PC-9 (cell line): ENCODE measurements around the gene KIAA0040. TPM values are rescaled to one million over a fixed set of nuclear protein-coding genes. Genes with fewer than 3 reads are reported as not detected.

Experiments used
- BruUV-seq: library from RNA; stranded (reverse); fragments of 400-500 nt; replicated peaks from 2 replicates; lab custom pipeline; 2021; lab: Mats Ljungman, UMichigan
- CTCF ChIA-PET: fragments of 300-600 bp; sonication (Branson Sonifier 250); formaldehyde crosslinking; loops from one replicate; lab custom pipeline; 2022; ENCODE audit warnings: antibody characterized with exemption; lab: Charles Lee
- POLR2A ChIA-PET: fragments of 300-600 bp; sonication (Branson Sonifier 250); formaldehyde crosslinking; loops from one replicate; lab custom pipeline; 2022; ENCODE audit warnings: antibody characterized with exemption; ENCODE audit not compliant: unreplicated experiment; lab: Charles Lee
- DNase-seq, 2 experiments: peaks; one replicate each; pipeline versions ENCODE4 v3.0.0 to v3.0.0-alpha.2; 2015 to 2022; ENCODE audit warnings: mixed read lengths in 1 of 2
- H2AFZ ChIP-seq: fragments of 200-600 bp; sonication (generic); 2 replicates; pipeline ENCODE4 v1.8.1; 2017; ENCODE audit warnings: antibody characterized with exemption
- H3F3A ChIP-seq: fragments of 200-600 bp; sonication (generic); 2 replicates; pipeline ENCODE4 v1.8.1; 2017; ENCODE audit warnings: antibody characterized with exemption, mild to moderate bottlenecking, low read depth; ENCODE audit not compliant: insufficient read depth
- H3K27ac ChIP-seq: fragments of 200-600 bp; sonication (generic); 2 replicates; pipeline ENCODE4 v1.6.1; 2016; ENCODE audit warnings: mixed run types
- H3K27me3 ChIP-seq: fragments of 200-600 bp; sonication (generic); 2 replicates; pipeline ENCODE4 v1.6.1; 2016; ENCODE audit warnings: low read depth, mixed run types; ENCODE audit not compliant: insufficient read depth
- H3K36me3 ChIP-seq: fragments of 200-600 bp; sonication (generic); 2 replicates; pipeline ENCODE4 v1.6.1; 2016; ENCODE audit warnings: low read depth, mixed run types
- H3K4me1 ChIP-seq: fragments of 200-600 bp; sonication (generic); replicated peaks from 2 replicates; pipeline ENCODE4 v1.6.1; 2016; ENCODE audit warnings: mixed run types; ENCODE audit not compliant: insufficient read depth
- H3K4me2 ChIP-seq: fragments of 200-600 bp; sonication (generic); 2 replicates; pipeline ENCODE4 v1.6.1; 2017; ENCODE audit warnings: mixed run types
- H3K4me3 ChIP-seq: fragments of 200-600 bp; sonication (generic); 2 replicates; pipeline ENCODE4 v1.6.1; 2016; ENCODE audit warnings: mixed run types
- H3K79me2 ChIP-seq: fragments of 200-600 bp; sonication (generic); 2 replicates; pipeline ENCODE4 v1.6.1; 2017; ENCODE audit warnings: low read depth, mixed run types
- H3K9me2 ChIP-seq: fragments of 200-600 bp; sonication (generic); 2 replicates; pipeline ENCODE4 v1.8.1; 2017; ENCODE audit warnings: mild to moderate bottlenecking; ENCODE audit not compliant: insufficient read depth
- H3K9me3 ChIP-seq: fragments of 200-600 bp; sonication (generic); 2 replicates; pipeline ENCODE4 v1.8.1; 2016; ENCODE audit warnings: low read depth; ENCODE audit not compliant: insufficient read depth
- H4K20me1 ChIP-seq: fragments of 200-600 bp; sonication (generic); 2 replicates; pipeline ENCODE4 v1.8.1; 2017; ENCODE audit not compliant: insufficient read depth
- EZH2 ChIP-seq: fragments of 200-600 bp; sonication (generic); IDR thresholded peaks from 2 replicates; pipeline ENCODE4 v1.8.0; 2017; ENCODE audit warnings: antibody characterized with exemption, low read depth
- intact Hi-C: fragments of 100-400 bp; cut with micrococcal nuclease; formaldehyde crosslinking; loops from one replicate; pipeline ENCODE4 v1.10.0; 2022; ENCODE audit not compliant: unreplicated experiment
- total RNA-seq: library from RNA; stranded (reverse); gene quantifications from 2 replicates; pipeline ENCODE4 v1.2.3, GENCODE V29; 2021
- TF ChIP-seq, protein P1 (sequence below): fragments of 200-600 bp; sonication (generic); conservative IDR thresholded peaks from 2 replicates; pipeline ENCODE4 v1.6.1; 2017; ENCODE audit warnings: mixed run types, antibody characterized with exemption, mild to moderate bottlenecking, moderate library complexity

Gene KIAA0040
- total RNA-seq, 1 experiment from 2014 or later, result 8.8 TPM

DNA sequence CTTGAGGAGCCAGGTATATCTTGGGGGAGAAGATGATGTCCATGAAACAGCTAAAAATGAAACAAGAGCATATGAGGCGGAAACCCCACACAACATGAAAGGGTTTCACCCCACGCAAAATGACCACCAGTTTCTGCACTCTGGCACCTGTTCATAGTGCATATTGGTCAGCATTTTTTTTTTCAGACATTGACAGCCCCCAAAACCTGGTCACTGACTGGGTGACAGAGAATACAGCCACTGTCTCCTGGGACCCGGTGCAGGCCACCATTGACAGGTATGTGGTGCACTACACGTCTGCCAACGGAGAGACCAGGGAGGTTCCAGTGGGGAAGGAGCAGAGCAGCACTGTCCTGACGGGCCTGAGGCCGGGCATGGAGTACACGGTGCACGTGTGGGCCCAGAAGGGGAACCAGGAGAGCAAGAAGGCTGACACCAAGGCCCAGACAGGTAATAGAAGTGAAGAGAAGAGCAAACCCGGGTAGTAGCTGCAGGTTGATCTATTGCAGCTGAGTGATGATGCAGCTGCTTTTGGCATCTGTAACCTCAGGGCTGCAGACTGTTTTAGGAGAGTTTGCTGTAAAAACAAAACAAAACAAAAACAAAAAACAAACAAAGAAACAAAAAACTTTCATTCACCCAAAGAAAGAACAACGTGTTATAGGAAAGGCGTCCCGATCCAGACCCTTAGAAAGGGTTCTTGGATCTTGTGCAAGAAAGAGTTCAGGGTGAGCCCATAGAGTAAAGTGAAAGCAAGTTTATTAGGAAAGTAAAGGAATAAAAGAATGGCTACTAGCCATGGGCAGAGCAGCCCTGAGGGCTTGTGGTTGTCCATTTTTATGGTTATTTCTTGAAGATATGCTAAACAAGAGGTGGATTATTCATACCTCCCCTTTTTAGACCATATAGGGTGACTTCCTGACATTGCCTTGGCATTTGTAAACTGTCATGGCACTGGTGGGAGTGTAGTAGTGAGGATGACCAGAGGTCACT is 73.9 kb downstream of the KIAA0040 start:
- ChIA-PET CTCF (no interaction called here), POLR2A (no interaction called here)
- no peaks in the 10 kb centered on the region for H3K4me1 ChIP-seq
- no peak overlapping the region for H2AFZ ChIP-seq
- no peaks in the 10 kb centered on the region for H3K9me3 ChIP-seq
- no peaks in the 10 kb centered on the region for H4K20me1 ChIP-seq
- intact Hi-C loops, result no loop called here
- H3K36me3 ChIP-seq, result no peaks in the 10 kb centered on the region
- no peak overlapping the region for H3K4me3 ChIP-seq
- no peak for TF ChIP-seq EZH2
- TF ChIP-seq, protein P1, sequence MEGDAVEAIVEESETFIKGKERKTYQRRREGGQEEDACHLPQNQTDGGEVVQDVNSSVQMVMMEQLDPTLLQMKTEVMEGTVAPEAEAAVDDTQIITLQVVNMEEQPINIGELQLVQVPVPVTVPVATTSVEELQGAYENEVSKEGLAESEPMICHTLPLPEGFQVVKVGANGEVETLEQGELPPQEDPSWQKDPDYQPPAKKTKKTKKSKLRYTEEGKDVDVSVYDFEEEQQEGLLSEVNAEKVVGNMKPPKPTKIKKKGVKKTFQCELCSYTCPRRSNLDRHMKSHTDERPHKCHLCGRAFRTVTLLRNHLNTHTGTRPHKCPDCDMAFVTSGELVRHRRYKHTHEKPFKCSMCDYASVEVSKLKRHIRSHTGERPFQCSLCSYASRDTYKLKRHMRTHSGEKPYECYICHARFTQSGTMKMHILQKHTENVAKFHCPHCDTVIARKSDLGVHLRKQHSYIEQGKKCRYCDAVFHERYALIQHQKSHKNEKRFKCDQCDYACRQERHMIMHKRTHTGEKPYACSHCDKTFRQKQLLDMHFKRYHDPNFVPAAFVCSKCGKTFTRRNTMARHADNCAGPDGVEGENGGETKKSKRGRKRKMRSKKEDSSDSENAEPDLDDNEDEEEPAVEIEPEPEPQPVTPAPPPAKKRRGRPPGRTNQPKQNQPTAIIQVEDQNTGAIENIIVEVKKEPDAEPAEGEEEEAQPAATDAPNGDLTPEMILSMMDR, result no peak
- no peaks in the 10 kb centered on the region for H3K9me2 ChIP-seq
- no peaks in the 10 kb centered on the region for H3K27me3 ChIP-seq
- no peaks in the 10 kb centered on the region for H3K79me2 ChIP-seq
- H3F3A ChIP-seq, result no peaks in the 10 kb centered on the region
- no peak overlapping the region for H3K4me2 ChIP-seq
- no TSS peak for BruUV-seq
- no peak overlapping the region for H3K27ac ChIP-seq
- no peak for DNase-seq

DNA sequence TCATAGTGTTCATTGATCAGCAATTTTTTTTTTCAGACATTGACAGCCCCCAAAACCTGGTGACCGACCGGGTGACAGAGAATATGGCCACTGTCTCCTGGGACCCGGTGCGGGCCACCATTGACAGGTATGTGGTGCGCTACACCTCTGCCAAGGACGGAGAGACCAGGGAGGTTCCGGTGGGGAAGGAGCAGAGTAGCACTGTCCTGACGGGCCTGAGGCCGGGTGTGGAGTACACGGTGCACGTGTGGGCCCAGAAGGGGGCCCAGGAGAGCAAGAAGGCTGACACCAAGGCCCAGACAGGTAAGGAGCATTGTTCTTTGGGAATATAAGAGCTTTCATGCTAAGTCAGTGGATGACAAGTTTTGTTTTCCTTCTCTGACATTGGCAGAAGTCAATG is 75.7 kb downstream of the KIAA0040 start:
- ChIA-PET CTCF (interaction anchor here (0.7 kb wide), 1 partner anchor 202 kb away, joined by 3 read pairs; no protein-coding TSS in a partner anchor), POLR2A (no interaction called here)
- Histone ChIP-seq H3K4me2 (no peak overlapping the region), H3K9me2 (no peaks in the 10 kb centered on the region), H3K27me3 (no peaks in the 10 kb centered on the region), H3K27ac (no peak overlapping the region), H4K20me1 (no peaks in the 10 kb centered on the region), H3K4me3 (no peak overlapping the region), H3K36me3 (no peaks in the 10 kb centered on the region), H3F3A (no peaks in the 10 kb centered on the region), H2AFZ (no peak overlapping the region), H3K4me1 (no peaks in the 10 kb centered on the region), H3K79me2 (no peaks in the 10 kb centered on the region), H3K9me3 (no peaks in the 10 kb centered on the region)
- intact Hi-C loops, result no loop called here
- no TSS peak for BruUV-seq
- no peak for DNase-seq
- TF ChIP-seq, protein P1, result no peak
- no peak for TF ChIP-seq EZH2

DNA sequence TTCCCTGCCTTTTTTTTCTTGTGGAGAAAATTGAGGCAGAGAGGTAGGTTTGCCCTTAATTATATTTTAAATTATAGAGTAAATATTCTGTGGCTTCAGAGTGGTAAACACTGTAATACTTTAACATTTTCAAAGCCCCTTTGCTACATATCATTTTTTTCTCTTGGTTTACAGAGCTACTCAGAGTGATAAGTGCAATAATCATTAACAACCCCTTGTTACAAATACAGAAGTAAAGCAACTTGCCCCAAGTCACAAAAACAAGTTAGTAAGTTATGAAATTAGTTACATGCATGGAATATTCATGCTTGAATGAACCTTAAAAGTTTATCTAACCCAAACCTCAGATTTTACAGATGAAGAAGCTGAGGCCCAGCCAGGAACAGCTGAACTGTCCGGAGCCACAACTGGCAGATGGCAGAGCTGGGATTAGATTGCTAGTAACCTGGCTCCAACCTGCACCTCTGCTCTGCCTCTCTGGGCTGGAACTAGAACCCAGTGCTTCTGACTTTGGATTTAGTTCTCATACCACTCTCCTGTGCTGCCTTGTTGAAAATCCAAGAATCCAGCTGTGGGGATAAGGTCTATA is 76.3 kb downstream of the KIAA0040 start:
- Histone ChIP-seq H2AFZ (no peak overlapping the region), H3K27ac (no peak overlapping the region), H3K4me1 (no peaks in the 10 kb centered on the region), H3K4me2 (no peak overlapping the region), H3K9me2 (no peaks in the 10 kb centered on the region), H3K36me3 (no peaks in the 10 kb centered on the region), H3K4me3 (no peak overlapping the region), H3K27me3 (no peaks in the 10 kb centered on the region), H4K20me1 (no peaks in the 10 kb centered on the region), H3K9me3 (no peaks in the 10 kb centered on the region), H3F3A (no peaks in the 10 kb centered on the region), H3K79me2 (no peaks in the 10 kb centered on the region)
- DNase-seq, result no peak
- POLR2A ChIA-PET, result no interaction called here
- BruUV-seq, result no TSS peak
- TF ChIP-seq EZH2, result no peak
- TF ChIP-seq, protein P1, result no peak
- intact Hi-C loops, result no loop called here
- CTCF ChIA-PET, result interaction anchor here (0.7 kb wide), 1 partner anchor 203 kb away, joined by 3 read pairs; no protein-coding TSS in a partner anchor
